ENCODE results near the gene NAA40. TPM values are rescaled to one million over a fixed set of nuclear protein-coding genes. Genes with fewer than 3 reads are reported as not detected.

The NAA40 gene
- total and polyA plus RNA-seq, 2 of the 13 experiments (the other 11 are each of a cell fraction or from before 2014, with no cell fraction given) = 11.1 to 17.9 TPM

GRCh38 chr11:63916837-63917691, 21.7 kb upstream of the NAA40 start, which contains the start of gene RCOR2 (continued):
- 0 out of 2 replicates have a peak, but pooled peaks have one; percentile 29 for TF ChIP-seq ZNF816 (CRISPR knock-in tag; IDR thresholded peaks at IDR 0.05; ENCODE audit: borderline replicate concordance)
- TF ChIP-seq ARNTL (CRISPR knock-in tag; IDR thresholded peaks at IDR 0.05) = no peak
- peak; percentile 66; the same call in 1 of the 2 replicates for TF ChIP-seq ZSCAN21 (CRISPR knock-in tag; IDR thresholded peaks at IDR 0.05; ENCODE audit: borderline replicate concordance)
- peak; percentile 74 for TF ChIP-seq SAP130 (CRISPR knock-in tag; IDR thresholded peaks at IDR 0.05; ENCODE audit: low read depth)
- TF ChIP-seq PAF1 (CRISPR knock-in tag; IDR thresholded peaks at IDR 0.05) = no peak
- TF ChIP-seq ZNF24 (IDR thresholded peaks at IDR 0.05) = no peak
- no peak for TF ChIP-seq SOX13 (IDR thresholded peaks at IDR 0.05)
- peak in 1 of 2 experiments; percentile 25; a peak in 1 of 4 replicates for TF ChIP-seq SOX13 (CRISPR knock-in tag; conservative IDR thresholded peaks at IDR 0.05 in 1 of 2, IDR thresholded peaks at IDR 0.05 in 1 of 2)
- TF ChIP-seq NFIB (CRISPR knock-in tag; IDR thresholded peaks at IDR 0.05; ENCODE audit: borderline replicate concordance) = no peak
- no peak for TF ChIP-seq KDM5A (IDR thresholded peaks at IDR 0.05; ENCODE audit: borderline replicate concordance, low read length)
- no peak for TF ChIP-seq FOXM1 (CRISPR knock-in tag; IDR thresholded peaks at IDR 0.05)
- TF ChIP-seq AHR (CRISPR knock-in tag; IDR thresholded peaks at IDR 0.05) = no peak
- TF ChIP-seq ZNF33B (CRISPR knock-in tag; IDR thresholded peaks at IDR 0.05) = no peak
- TF ChIP-seq ZNF143 (CRISPR knock-in tag; IDR thresholded peaks at IDR 0.05) = no peak
- no peak for TF ChIP-seq BRF2 (CRISPR knock-in tag; IDR thresholded peaks at IDR 0.05)
- TF ChIP-seq RFX3 (CRISPR knock-in tag; IDR thresholded peaks at IDR 0.05) = no peak
- peak; percentile 89 for TF ChIP-seq ZSCAN22 (CRISPR knock-in tag; IDR thresholded peaks at IDR 0.05)
- TF ChIP-seq GATA4 (IDR thresholded peaks at IDR 0.05; ENCODE audit: borderline replicate concordance, low read depth) = no peak
- no peak for TF ChIP-seq EZH2 (conservative IDR thresholded peaks at IDR 0.05; ENCODE audit: low read depth, low read length)
- no peak for TF ChIP-seq ZNF577 (CRISPR knock-in tag; IDR thresholded peaks at IDR 0.05; ENCODE audit: borderline replicate concordance, low read depth)
- TF ChIP-seq TFDP2 (CRISPR knock-in tag; IDR thresholded peaks at IDR 0.05) = no peak; the same call in 1 of the 2 replicates
- TF ChIP-seq ZHX2 (IDR thresholded peaks at IDR 0.05; ENCODE audit: low read depth) = no peak
- no peak for TF ChIP-seq ZHX2 (CRISPR knock-in tag; IDR thresholded peaks at IDR 0.05; ENCODE audit: borderline replicate concordance)
